WTC11 (cell line): Measurements from ENCODE around the gene LTBP4.

Source experiments
- NR2C2 ChIP-seq: sonication (generic); formaldehyde crosslinking; IDR thresholded peaks from 2 replicates; pipeline ENCODE4 v1.8.0; 2022; ENCODE audit warnings: mild to moderate bottlenecking, missing genetic modification reagents
- USF2 ChIP-seq: sonication (generic); formaldehyde crosslinking; IDR thresholded peaks from 2 replicates; pipeline ENCODE4 v1.8.1; 2023; ENCODE audit warnings: mild to moderate bottlenecking, missing genetic modification reagents, moderate library complexity
- TF ChIP-seq, protein P1 (sequence below): sonication (generic); formaldehyde crosslinking; IDR thresholded peaks from 2 replicates; pipeline ENCODE4 v1.8.0; 2022; ENCODE audit warnings: mild to moderate bottlenecking, missing genetic modification reagents

DNA sequence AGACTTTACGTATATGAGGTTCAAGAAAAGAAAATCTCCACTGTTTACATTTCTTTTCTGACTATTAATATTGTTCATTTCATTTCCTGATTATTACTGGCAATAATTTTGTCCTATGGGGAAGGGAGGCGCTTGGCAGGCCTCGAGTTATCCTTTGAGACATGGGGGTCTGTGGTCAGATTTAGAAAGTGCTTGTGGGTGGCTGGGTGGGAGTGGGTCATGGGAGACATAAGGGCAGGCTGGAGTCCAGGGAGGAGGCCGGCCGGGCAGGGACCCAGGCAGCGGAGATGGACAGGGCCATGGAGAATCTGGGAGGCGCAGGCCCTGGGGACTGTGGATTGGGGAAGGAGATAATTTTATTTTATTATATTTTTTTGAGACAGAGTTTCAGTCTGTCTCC, 40.1 kb downstream of the LTBP4 start:
- TF ChIP-seq NR2C2 = no peak
- no peak for TF ChIP-seq USF2
- TF ChIP-seq, protein P1, sequence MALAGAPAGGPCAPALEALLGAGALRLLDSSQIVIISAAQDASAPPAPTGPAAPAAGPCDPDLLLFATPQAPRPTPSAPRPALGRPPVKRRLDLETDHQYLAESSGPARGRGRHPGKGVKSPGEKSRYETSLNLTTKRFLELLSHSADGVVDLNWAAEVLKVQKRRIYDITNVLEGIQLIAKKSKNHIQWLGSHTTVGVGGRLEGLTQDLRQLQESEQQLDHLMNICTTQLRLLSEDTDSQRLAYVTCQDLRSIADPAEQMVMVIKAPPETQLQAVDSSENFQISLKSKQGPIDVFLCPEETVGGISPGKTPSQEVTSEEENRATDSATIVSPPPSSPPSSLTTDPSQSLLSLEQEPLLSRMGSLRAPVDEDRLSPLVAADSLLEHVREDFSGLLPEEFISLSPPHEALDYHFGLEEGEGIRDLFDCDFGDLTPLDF (CRISPR knock-in tag) = no peak
